SK-N-SH (cell line): Measurements from ENCODE around the gene EDIL3. TPM values are rescaled to one million over a fixed set of nuclear protein-coding genes. Genes with fewer than 3 reads are reported as not detected.
"Not testable (repeated sequence)": the region's sequence is repeated elsewhere in the genome, so short reads cannot be mapped to it uniquely, and the experiment has no call there.

Source experiments
- CTCF ChIA-PET: fragments of 300-600, 350-600 bp; formaldehyde crosslinking; extraction: SDS; loops from one replicate; lab custom pipeline; 2021; lab: Yijun Ruan, JAX
- POLR2A ChIA-PET: fragments of 350-600 bp; sonication (Branson Sonifier 250); formaldehyde crosslinking; extraction: SDS; loops from one replicate; lab custom pipeline; 2020; ENCODE audit warnings: antibody characterized with exemption, inconsistent platforms; lab: Yijun Ruan, JAX
- DNase-seq: peaks from one replicate; pipeline ENCODE4 v3.0.0; 2012
- H2AFZ ChIP-seq: fragments of 200-600 bp; sonication (generic); 2 replicates; pipeline ENCODE4 v1.8.1; 2016; ENCODE audit warnings: antibody characterized with exemption, mild to moderate bottlenecking, low read depth
- H3F3A ChIP-seq: fragments of 200-600 bp; sonication (generic); replicated peaks from 2 replicates; pipeline ENCODE3; 2016; ENCODE audit warnings: antibody characterized with exemption, mild to moderate bottlenecking; ENCODE audit not compliant: insufficient read depth
- H3K27ac ChIP-seq, 2 experiments: fragments of 200-500 bp in 1 of 2; fragments of 200-600 bp in 1 of 2; sonication (Bioruptor generic) in 1 of 2; sonication (generic), shearing (Covaris generic) in 1 of 2; 2 replicates each; pipeline versions ENCODE4 v1.5.1 to v1.6.1; 2014 to 2016; ENCODE audit warnings: low read depth in 2 of 2, inconsistent platforms in 1 of 2, low read length in 1 of 2, mild to moderate bottlenecking in 1 of 2, mixed read lengths in 1 of 2
- H3K27me3 ChIP-seq: fragments of 200-600 bp; sonication (generic), shearing (Covaris generic); 2 replicates; pipeline ENCODE4 v1.6.1; 2016; ENCODE audit warnings: mixed run types; ENCODE audit not compliant: insufficient read depth
- H3K36me3 ChIP-seq, 2 experiments: fragments of 200-500 bp in 1 of 2; fragments of 200-600 bp in 1 of 2; sonication (Bioruptor generic) in 1 of 2; sonication (generic) in 1 of 2; replicated peaks in 1 of 2; 2 replicates each; pipeline versions ENCODE3 to v1.5.1; 2014 to 2016; ENCODE audit warnings: low read length in 1 of 2, mild to moderate bottlenecking in 1 of 2; ENCODE audit not compliant: insufficient read depth in 2 of 2, control insufficient read depth in 1 of 2
- H3K4me1 ChIP-seq, 2 experiments: fragments of 200-500 bp in 1 of 2; fragments of 200-600 bp in 1 of 2; sonication (Bioruptor generic) in 1 of 2; sonication (generic), shearing (Covaris generic) in 1 of 2; 2 replicates each; pipeline versions ENCODE4 v1.5.1 to v1.6.1; 2014 to 2016; ENCODE audit warnings: low read depth in 1 of 2, low read length in 1 of 2, mixed run types in 1 of 2; ENCODE audit not compliant: insufficient read depth in 2 of 2, control insufficient read depth in 1 of 2
- H3K4me2 ChIP-seq: fragments of 200-600 bp; sonication (generic), shearing (Covaris generic); 2 replicates; pipeline ENCODE4 v1.6.1; 2017; ENCODE audit warnings: mixed run types
- H3K4me3 ChIP-seq, 2 experiments: fragments of 200-500 bp in 1 of 2; fragments of 200-600 bp in 1 of 2; sonication (Bioruptor generic) in 1 of 2; sonication (generic), shearing (Covaris generic) in 1 of 2; 2 replicates each; pipeline versions ENCODE4 v1.5.1 to v1.8.1; 2014 to 2016; ENCODE audit warnings: low read depth in 2 of 2, inconsistent platforms in 1 of 2, low read length in 1 of 2, mild to moderate bottlenecking in 1 of 2, mixed read lengths in 1 of 2, moderate library complexity in 1 of 2
- H3K79me2 ChIP-seq: fragments of 200-600 bp; sonication (generic); 2 replicates; pipeline ENCODE4 v1.8.1; 2017; ENCODE audit warnings: mild to moderate bottlenecking; ENCODE audit not compliant: insufficient read depth
- H3K9ac ChIP-seq: fragments of 200-600 bp; sonication (generic); 2 replicates; pipeline ENCODE4 v1.6.1; 2017; ENCODE audit warnings: mixed run types
- H3K9me2 ChIP-seq: fragments of 200-600 bp; sonication (generic); 2 replicates; pipeline ENCODE4 v1.6.1; 2017; ENCODE audit warnings: mixed run types
- H3K9me3 ChIP-seq: fragments of 200-600 bp; sonication (generic); 2 replicates; pipeline ENCODE4 v1.6.1; 2017; ENCODE audit warnings: mixed run types, mild to moderate bottlenecking, moderate library complexity
- H4K20me1 ChIP-seq: fragments of 200-600 bp; sonication (generic); 2 replicates; pipeline ENCODE4 v1.6.1; 2017; ENCODE audit warnings: mild to moderate bottlenecking, mixed run types; ENCODE audit not compliant: insufficient read depth
- ELF1 ChIP-seq: IDR thresholded peaks from 2 replicates; pipeline ENCODE4 v1.4.0; 2012
- EP300 ChIP-seq, 2 experiments: IDR thresholded peaks; 2 replicates each; pipeline versions ENCODE4 v1.4.0 to v1.6.1; 2012; ENCODE audit warnings: borderline replicate concordance in 1 of 2, low read depth in 1 of 2, low read length in 1 of 2
- FOXJ3 ChIP-seq: sonication (generic); formaldehyde crosslinking; IDR thresholded peaks from 2 replicates; pipeline ENCODE4 v1.5.1; 2020; ENCODE audit warnings: mild to moderate bottlenecking, missing genetic modification reagents
- GABPA ChIP-seq: IDR thresholded peaks from 2 replicates; pipeline ENCODE4 v1.4.0; 2012; ENCODE audit warnings: low read depth, mild to moderate bottlenecking
- MEF2A ChIP-seq: IDR thresholded peaks from 2 replicates; pipeline ENCODE4 v1.4.0; 2012; ENCODE audit warnings: low read depth, borderline replicate concordance
- MXI1 ChIP-seq: IDR thresholded peaks from 2 replicates; pipeline ENCODE4 v1.6.1; 2012; ENCODE audit warnings: mild to moderate bottlenecking, low read depth, low read length, improper control_type of control experiment
- NFIC ChIP-seq: IDR thresholded peaks from 2 replicates; pipeline ENCODE4 v1.4.0; 2012; ENCODE audit warnings: borderline replicate concordance
- NRF1 ChIP-seq: IDR thresholded peaks from 2 replicates; pipeline ENCODE4 v1.6.1; 2012; ENCODE audit warnings: low read depth, mild to moderate bottlenecking, low read length
- POLR2AphosphoS5 ChIP-seq: IDR thresholded peaks from 2 replicates; pipeline ENCODE4 v1.6.1; 2012; ENCODE audit warnings: low read depth, low read length
- RXRA ChIP-seq: IDR thresholded peaks from 2 replicates; pipeline ENCODE4 v1.4.0; 2012; ENCODE audit warnings: low read depth, mild to moderate bottlenecking, borderline replicate concordance
- SIN3A ChIP-seq: IDR thresholded peaks from 2 replicates; pipeline ENCODE4 v1.6.1; 2012; ENCODE audit warnings: low read depth, mild to moderate bottlenecking, low read length, moderate library complexity, borderline replicate concordance
- SMC3 ChIP-seq: IDR thresholded peaks from 2 replicates; pipeline ENCODE4 v1.6.1; 2012; ENCODE audit warnings: low read depth, low read length, improper control_type of control experiment
- TCF12 ChIP-seq: IDR thresholded peaks from 2 replicates; pipeline ENCODE4 v1.4.0; 2012
- TEAD4 ChIP-seq: IDR thresholded peaks from 2 replicates; pipeline ENCODE4 v1.4.0; 2012; ENCODE audit warnings: mild to moderate bottlenecking, borderline replicate concordance; ENCODE audit not compliant: insufficient read depth
- YY1 ChIP-seq: IDR thresholded peaks from 2 replicates; pipeline ENCODE4 v1.4.0; 2012; ENCODE audit warnings: low read depth, mild to moderate bottlenecking
- WGBS: methylation state at CpG from one replicate; pipeline ENCODE4 v1.1.6; 2017; ENCODE audit warnings: low lambda C conversion rate; 5-methylcytosine and 5-hydroxymethylcytosine counted together
- polyA plus RNA-seq, 3 experiments: library from polyadenylated mRNA; depleted of rRNA; stranded (reverse); fragments of >200 nt; gene quantifications; 2 replicates each; pipeline ENCODE4 v1.2.3, GENCODE V29; 2012
- TF ChIP-seq, protein P1 (sequence below): fragments of 200-600 bp; sonication (generic); IDR thresholded peaks from 2 replicates; pipeline ENCODE4 v1.6.1; 2017; ENCODE audit warnings: antibody characterized with exemption, mild to moderate bottlenecking, moderate library complexity
- TF ChIP-seq, protein P2 (sequence below): fragments of 150-350 bp; IDR thresholded peaks from 2 replicates; pipeline ENCODE4 v1.6.1; 2016; ENCODE audit warnings: mild to moderate bottlenecking, low read depth, low read length
- TF ChIP-seq, protein P3 (sequence below): IDR thresholded peaks from 2 replicates; pipeline ENCODE4 v1.6.1; 2012; ENCODE audit warnings: mild to moderate bottlenecking, low read depth, low read length, moderate library complexity

EDIL3 gene
- polyA plus RNA-seq, 1 of the 3 experiments (the other 2 are of a cell fraction), result 51.5 TPM

GRCh38 chr5:84162695-84163094 lies 222.0 kb downstream of the EDIL3 start:
- H3K79me2 ChIP-seq, result no peaks in the 10 kb centered on the region
- H3K36me3 ChIP-seq, result peaks cover 17 to 23% of the 10 kb centered on the region in 2 experiments
- H3K27me3 ChIP-seq, result no peaks in the 10 kb centered on the region
- no peaks in the 10 kb centered on the region for H3K9me2 ChIP-seq
- H3K9ac ChIP-seq, result no peak overlapping the region
- H4K20me1 ChIP-seq, result no peaks in the 10 kb centered on the region
- TF ChIP-seq, protein P1, sequence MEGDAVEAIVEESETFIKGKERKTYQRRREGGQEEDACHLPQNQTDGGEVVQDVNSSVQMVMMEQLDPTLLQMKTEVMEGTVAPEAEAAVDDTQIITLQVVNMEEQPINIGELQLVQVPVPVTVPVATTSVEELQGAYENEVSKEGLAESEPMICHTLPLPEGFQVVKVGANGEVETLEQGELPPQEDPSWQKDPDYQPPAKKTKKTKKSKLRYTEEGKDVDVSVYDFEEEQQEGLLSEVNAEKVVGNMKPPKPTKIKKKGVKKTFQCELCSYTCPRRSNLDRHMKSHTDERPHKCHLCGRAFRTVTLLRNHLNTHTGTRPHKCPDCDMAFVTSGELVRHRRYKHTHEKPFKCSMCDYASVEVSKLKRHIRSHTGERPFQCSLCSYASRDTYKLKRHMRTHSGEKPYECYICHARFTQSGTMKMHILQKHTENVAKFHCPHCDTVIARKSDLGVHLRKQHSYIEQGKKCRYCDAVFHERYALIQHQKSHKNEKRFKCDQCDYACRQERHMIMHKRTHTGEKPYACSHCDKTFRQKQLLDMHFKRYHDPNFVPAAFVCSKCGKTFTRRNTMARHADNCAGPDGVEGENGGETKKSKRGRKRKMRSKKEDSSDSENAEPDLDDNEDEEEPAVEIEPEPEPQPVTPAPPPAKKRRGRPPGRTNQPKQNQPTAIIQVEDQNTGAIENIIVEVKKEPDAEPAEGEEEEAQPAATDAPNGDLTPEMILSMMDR, result no peak
- TF ChIP-seq EP300 (IDR thresholded peaks at IDR 0.05; ENCODE audit: borderline replicate concordance in 1 of 2, low read depth in 1 of 2, low read length in 1 of 2) (no peak), MXI1 (no peak), SIN3A (no peak), ELF1 (no peak), GABPA (no peak), NFIC (no peak), FOXJ3 (CRISPR knock-in tag) (no peak), SMC3 (no peak), YY1 (no peak), POLR2AphosphoS5 (no peak), TCF12 (no peak), MEF2A (no peak), NRF1 (no peak), TEAD4 (no peak), RXRA (no peak)
- TF ChIP-seq, protein P2, sequence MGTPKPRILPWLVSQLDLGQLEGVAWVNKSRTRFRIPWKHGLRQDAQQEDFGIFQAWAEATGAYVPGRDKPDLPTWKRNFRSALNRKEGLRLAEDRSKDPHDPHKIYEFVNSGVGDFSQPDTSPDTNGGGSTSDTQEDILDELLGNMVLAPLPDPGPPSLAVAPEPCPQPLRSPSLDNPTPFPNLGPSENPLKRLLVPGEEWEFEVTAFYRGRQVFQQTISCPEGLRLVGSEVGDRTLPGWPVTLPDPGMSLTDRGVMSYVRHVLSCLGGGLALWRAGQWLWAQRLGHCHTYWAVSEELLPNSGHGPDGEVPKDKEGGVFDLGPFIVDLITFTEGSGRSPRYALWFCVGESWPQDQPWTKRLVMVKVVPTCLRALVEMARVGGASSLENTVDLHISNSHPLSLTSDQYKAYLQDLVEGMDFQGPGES, result no peak
- TF ChIP-seq, protein P3, sequence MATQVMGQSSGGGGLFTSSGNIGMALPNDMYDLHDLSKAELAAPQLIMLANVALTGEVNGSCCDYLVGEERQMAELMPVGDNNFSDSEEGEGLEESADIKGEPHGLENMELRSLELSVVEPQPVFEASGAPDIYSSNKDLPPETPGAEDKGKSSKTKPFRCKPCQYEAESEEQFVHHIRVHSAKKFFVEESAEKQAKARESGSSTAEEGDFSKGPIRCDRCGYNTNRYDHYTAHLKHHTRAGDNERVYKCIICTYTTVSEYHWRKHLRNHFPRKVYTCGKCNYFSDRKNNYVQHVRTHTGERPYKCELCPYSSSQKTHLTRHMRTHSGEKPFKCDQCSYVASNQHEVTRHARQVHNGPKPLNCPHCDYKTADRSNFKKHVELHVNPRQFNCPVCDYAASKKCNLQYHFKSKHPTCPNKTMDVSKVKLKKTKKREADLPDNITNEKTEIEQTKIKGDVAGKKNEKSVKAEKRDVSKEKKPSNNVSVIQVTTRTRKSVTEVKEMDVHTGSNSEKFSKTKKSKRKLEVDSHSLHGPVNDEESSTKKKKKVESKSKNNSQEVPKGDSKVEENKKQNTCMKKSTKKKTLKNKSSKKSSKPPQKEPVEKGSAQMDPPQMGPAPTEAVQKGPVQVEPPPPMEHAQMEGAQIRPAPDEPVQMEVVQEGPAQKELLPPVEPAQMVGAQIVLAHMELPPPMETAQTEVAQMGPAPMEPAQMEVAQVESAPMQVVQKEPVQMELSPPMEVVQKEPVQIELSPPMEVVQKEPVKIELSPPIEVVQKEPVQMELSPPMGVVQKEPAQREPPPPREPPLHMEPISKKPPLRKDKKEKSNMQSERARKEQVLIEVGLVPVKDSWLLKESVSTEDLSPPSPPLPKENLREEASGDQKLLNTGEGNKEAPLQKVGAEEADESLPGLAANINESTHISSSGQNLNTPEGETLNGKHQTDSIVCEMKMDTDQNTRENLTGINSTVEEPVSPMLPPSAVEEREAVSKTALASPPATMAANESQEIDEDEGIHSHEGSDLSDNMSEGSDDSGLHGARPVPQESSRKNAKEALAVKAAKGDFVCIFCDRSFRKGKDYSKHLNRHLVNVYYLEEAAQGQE, result no peak
- H3K27ac ChIP-seq, result no peak overlapping the region
- H3F3A ChIP-seq, result peaks cover 7% of the 10 kb centered on the region
- no peak overlapping the region for H2AFZ ChIP-seq
- no peak overlapping the region for H3K4me2 ChIP-seq
- no peaks in the 10 kb centered on the region for H3K4me1 ChIP-seq
- ChIA-PET POLR2A (no interaction called here), CTCF (interaction anchor here (0.7 to 1.3 kb wide), 2 partner anchors 16 to 236 kb away, joined by 3 to 4 read pairs; no protein-coding TSS in a partner anchor)
- 30% methylated on average over 1 of the region's 1 CpG for WGBS
- no peak overlapping the region for H3K4me3 ChIP-seq
- no peaks in the 10 kb centered on the region for H3K9me3 ChIP-seq
- DNase-seq, result no peak

- peaks cover 17 to 29% of the 10 kb centered on the region in 2 experiments for H3K36me3 ChIP-seq
- H3K4me3 ChIP-seq, H3K9ac ChIP-seq, H3K79me2 ChIP-seq, H3K4me2 ChIP-seq, H3K27ac ChIP-seq, CTCF ChIA-PET, H3F3A ChIP-seq, POLR2A ChIA-PET, H3K9me3 ChIP-seq, H3K9me2 ChIP-seq, H4K20me1 ChIP-seq, H3K27me3 ChIP-seq, DNase-seq, H3K4me1 ChIP-seq, H2AFZ ChIP-seq: not testable (repeated sequence)
These were observed 224.0 kb downstream of the EDIL3 start for GRCh38 chr5:84160650-84161049.
